Karpas-422 (cell line): Measurements from ENCODE around the gene RAD54L2. TPM values are rescaled to one million over a fixed set of nuclear protein-coding genes. Genes with fewer than 3 reads are reported as not detected.
A peak's percentile ranks its signal among the peaks of the same experiment; 100 is the strongest.
"Not testable (repeated sequence)": the region's sequence is repeated elsewhere in the genome, so short reads cannot be mapped to it uniquely, and the experiment has no call there.

Experiments used
- DNase-seq: peaks from one replicate; pipeline ENCODE4 v3.0.0-alpha.2; 2015
- H2AFZ ChIP-seq: fragments of 200-600 bp; sonication (generic); 2 replicates; pipeline ENCODE4 v1.6.1; 2014; ENCODE audit warnings: antibody characterized with exemption, low read length, mixed read lengths
- H3K27ac ChIP-seq: fragments of 200-600 bp; sonication (generic); 2 replicates; pipeline ENCODE4 v1.5.1; 2014; ENCODE audit warnings: mild to moderate bottlenecking, low read length, moderate library complexity
- H3K27me3 ChIP-seq: fragments of 200-600 bp; sonication (generic); 2 replicates; pipeline ENCODE4 v1.6.1; 2014; ENCODE audit warnings: low read length, mixed read lengths
- H3K36me3 ChIP-seq: fragments of 200-600 bp; sonication (generic); 2 replicates; pipeline ENCODE4 v1.6.1; 2014; ENCODE audit warnings: low read length, mixed read lengths; ENCODE audit not compliant: insufficient read depth
- H3K4me1 ChIP-seq: fragments of 200-600 bp; sonication (generic); 2 replicates; pipeline ENCODE4 v1.6.1; 2014; ENCODE audit warnings: mild to moderate bottlenecking, low read length, mixed read lengths
- H3K4me2 ChIP-seq: fragments of 200-600 bp; sonication (generic); 2 replicates; pipeline ENCODE4 v1.6.1; 2014; ENCODE audit warnings: low read length, low read depth, mild to moderate bottlenecking; ENCODE audit not compliant: poor library complexity, severe bottlenecking
- H3K4me3 ChIP-seq: fragments of 200-600 bp; sonication (generic); 2 replicates; pipeline ENCODE4 v1.5.1; 2014; ENCODE audit warnings: mild to moderate bottlenecking, antibody characterized with exemption, low read length, mixed read lengths
- H3K79me2 ChIP-seq: fragments of 200-600 bp; sonication (generic); 2 replicates; pipeline ENCODE4 v1.6.1; 2014; ENCODE audit warnings: mild to moderate bottlenecking, low read length, mixed read lengths
- H3K9ac ChIP-seq: fragments of 200-600 bp; sonication (generic); 2 replicates; pipeline ENCODE4 v1.6.0; 2014; ENCODE audit warnings: low read length
- H3K9me2 ChIP-seq: fragments of 200-600 bp; sonication (generic), shearing (Covaris generic); replicated peaks from 2 replicates; pipeline ENCODE4 v1.6.0; 2014; ENCODE audit warnings: mild to moderate bottlenecking, low read length, moderate library complexity; ENCODE audit not compliant: insufficient read depth
- H3K9me3 ChIP-seq: fragments of 300-700, 200-600 bp; sonication (generic); 2 replicates; pipeline ENCODE4 v1.6.1; 2014; ENCODE audit warnings: low read length, mixed read lengths
- H4K20me1 ChIP-seq: fragments of 200-600 bp; sonication (generic); 2 replicates; pipeline ENCODE4 v1.6.1; 2014; ENCODE audit warnings: mild to moderate bottlenecking, antibody characterized with exemption, low read length, low read depth; ENCODE audit not compliant: insufficient read depth
- total RNA-seq: library from RNA; depleted of rRNA; stranded (reverse); fragments of >200 nt; shearing (Covaris generic); gene quantifications from 2 replicates; pipeline ENCODE4 v1.2.3, GENCODE V29; 2014; ENCODE audit warnings: low replicate concordance

Gene RAD54L2
- total RNA-seq, 1 experiment from 2014 or later: 17.6 TPM

DNA sequence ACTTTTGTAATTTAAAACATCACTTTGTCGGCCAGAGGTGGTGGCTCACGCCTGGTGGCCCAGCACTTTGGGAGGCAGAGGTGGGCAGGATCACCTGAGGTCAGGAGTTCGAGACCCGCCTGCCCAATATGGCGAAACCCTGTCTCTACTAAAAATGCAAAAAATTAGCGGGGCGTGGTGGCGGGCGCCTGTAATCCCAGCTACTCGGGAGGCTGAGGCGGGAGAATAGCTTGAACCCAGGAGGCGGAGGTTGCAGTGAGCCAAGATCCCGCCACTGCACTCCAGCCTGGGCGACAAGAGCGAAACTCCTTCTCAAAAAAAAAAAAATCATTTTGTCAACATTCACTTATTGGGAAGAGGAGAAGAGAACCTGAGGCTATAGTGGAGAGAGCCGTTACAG is 888 bp upstream of the RAD54L2 start:
- H3K9me3 ChIP-seq, H3K27ac ChIP-seq, H4K20me1 ChIP-seq, H3K36me3 ChIP-seq, H3K9me2 ChIP-seq, H3K27me3 ChIP-seq, DNase-seq: not testable (repeated sequence)
- H3K4me3 ChIP-seq: peak overlapping the region; percentile 94
- peak overlapping the region; percentile 95 for H3K9ac ChIP-seq
- peaks cover 32% of the 10 kb centered on the region for H3K4me1 ChIP-seq
- peak overlapping the region; percentile 92 for H3K4me2 ChIP-seq
- H3K79me2 ChIP-seq: peaks cover 46% of the 10 kb centered on the region
- H2AFZ ChIP-seq: peak overlapping the region; percentile 85

GRCh38 chr3:51538115-51538458 is 432 bp upstream of the RAD54L2 start:
- peaks cover 6% of the 10 kb centered on the region; the same call in 1 of the 2 replicates for H3K36me3 ChIP-seq
- H3K27me3 ChIP-seq: no peaks in the 10 kb centered on the region
- no peaks in the 10 kb centered on the region for H4K20me1 ChIP-seq
- H3K79me2 ChIP-seq: peaks cover 46% of the 10 kb centered on the region
- peak overlapping the region; percentile 94 for H3K4me3 ChIP-seq
- peak overlapping the region; percentile 92 for H3K4me2 ChIP-seq
- H3K27ac ChIP-seq: peak overlapping the region; percentile 32; the same call in 1 of the 2 replicates
- no peaks in the 10 kb centered on the region for H3K9me3 ChIP-seq
- H2AFZ ChIP-seq: peak overlapping the region; percentile 85
- no peaks in the 10 kb centered on the region for H3K9me2 ChIP-seq
- peak overlapping the region; percentile 95 for H3K9ac ChIP-seq
- DNase-seq: peak; percentile 65
- H3K4me1 ChIP-seq: peaks cover 32% of the 10 kb centered on the region

GRCh38 chr3:51539291-51539941 is 897 bp downstream of the RAD54L2 start:
- no peaks in the 10 kb centered on the region for H3K27me3 ChIP-seq
- H3K9me2 ChIP-seq: no peaks in the 10 kb centered on the region
- H3K9ac ChIP-seq: peak overlapping the region; percentile 95
- H3K36me3 ChIP-seq: peaks cover 9% of the 10 kb centered on the region
- H3K4me2 ChIP-seq: peak overlapping the region; percentile 92
- peak overlapping the region; percentile 63; the same call in 1 of the 2 replicates for H3K27ac ChIP-seq
- H3K4me3 ChIP-seq: peak overlapping the region; percentile 94
- H3K9me3 ChIP-seq: no peaks in the 10 kb centered on the region
- no peaks in the 10 kb centered on the region for H4K20me1 ChIP-seq
- H3K79me2 ChIP-seq: peaks cover 53% of the 10 kb centered on the region
- peaks cover 32% of the 10 kb centered on the region for H3K4me1 ChIP-seq
- H2AFZ ChIP-seq: no peak overlapping the region
- DNase-seq: peak; percentile 72

- H3K27ac ChIP-seq, H4K20me1 ChIP-seq, H3K4me2 ChIP-seq, H3K9me3 ChIP-seq, DNase-seq, H2AFZ ChIP-seq, H3K36me3 ChIP-seq, H3K4me3 ChIP-seq, H3K9me2 ChIP-seq, H3K9ac ChIP-seq, H3K27me3 ChIP-seq: not testable (repeated sequence)
- peaks cover 27% of the 10 kb centered on the region for H3K4me1 ChIP-seq
- H3K79me2 ChIP-seq: peaks cover 64% of the 10 kb centered on the region
Measured at GRCh38 chr3:51542596-51542995, 4.1 kb downstream of the RAD54L2 start.

- Histone ChIP-seq H2AFZ (no peak overlapping the region), H3K9ac (no peak overlapping the region)
Measured at GRCh38 chr3:51544011-51544775, 5.7 kb downstream of the RAD54L2 start.

DNA sequence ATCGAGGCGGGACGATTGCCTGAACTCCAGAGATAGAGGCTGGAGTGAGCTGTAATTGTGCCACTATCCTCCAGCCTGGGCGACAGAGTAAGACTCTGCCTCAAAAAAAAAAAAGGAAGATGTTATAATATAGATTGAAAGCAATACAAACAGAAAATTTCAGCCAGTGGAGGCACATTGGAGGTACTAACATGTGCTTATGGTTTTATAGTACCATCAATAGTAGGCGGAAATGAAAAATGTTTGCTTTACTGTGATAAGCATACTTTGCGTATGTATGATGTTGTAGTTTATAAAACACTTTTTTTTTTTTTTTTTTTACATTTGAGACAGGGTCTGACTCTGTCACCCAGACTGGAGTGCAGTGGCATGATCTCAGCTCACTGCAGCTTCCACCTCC is 8.8 kb downstream of the RAD54L2 start:
- Histone ChIP-seq H3K4me3 (no peak overlapping the region), H3K4me1 (no peaks in the 10 kb centered on the region), H3K79me2 (peaks cover 31% of the 10 kb centered on the region), H3K9me3 (no peaks in the 10 kb centered on the region), H3K9me2 (no peaks in the 10 kb centered on the region), H3K36me3 (peaks cover 5% of the 10 kb centered on the region; the same call in 1 of the 2 replicates), H3K27me3 (no peaks in the 10 kb centered on the region), H3K9ac (no peak overlapping the region), H2AFZ (no peak overlapping the region), H4K20me1 (no peaks in the 10 kb centered on the region), H3K4me2 (no peak overlapping the region), H3K27ac (no peak overlapping the region)
- no peak for DNase-seq

More at GRCh38 chr3:51544011-51544775, 5.7 kb downstream of the RAD54L2 start:
- Histone ChIP-seq H3K79me2 (peaks cover 49% of the 10 kb centered on the region), H3K27ac (no peak overlapping the region), H3K4me1 (peaks cover 21% of the 10 kb centered on the region), H3K27me3 (no peaks in the 10 kb centered on the region), H3K4me3 (no peak overlapping the region), H3K36me3 (peaks cover 10% of the 10 kb centered on the region), H3K4me2 (no peak overlapping the region), H3K9me2 (no peaks in the 10 kb centered on the region), H3K9me3 (no peaks in the 10 kb centered on the region), H4K20me1 (no peaks in the 10 kb centered on the region)
- DNase-seq: no peak

GRCh38 chr3:51549311-51549710 is 10.8 kb downstream of the RAD54L2 start:
- H3K4me1 ChIP-seq: no peaks in the 10 kb centered on the region
- H3K79me2 ChIP-seq: peaks cover 25% of the 10 kb centered on the region
- H3K36me3 ChIP-seq: peaks cover 3% of the 10 kb centered on the region; the same call in 1 of the 2 replicates
- no peak overlapping the region for H2AFZ ChIP-seq
- H3K27me3 ChIP-seq: no peaks in the 10 kb centered on the region
- DNase-seq: no peak
- no peaks in the 10 kb centered on the region for H3K9me2 ChIP-seq
- H3K27ac ChIP-seq: no peak overlapping the region
- no peak overlapping the region for H3K4me2 ChIP-seq
- H3K4me3 ChIP-seq: no peak overlapping the region
- H3K9ac ChIP-seq: no peak overlapping the region
- H3K9me3 ChIP-seq: no peaks in the 10 kb centered on the region
- no peaks in the 10 kb centered on the region for H4K20me1 ChIP-seq

GRCh38 chr3:51550080-51550819 is 11.7 kb downstream of the RAD54L2 start:
- H3K27me3 ChIP-seq: no peaks in the 10 kb centered on the region
- no peak overlapping the region for H3K27ac ChIP-seq
- H3K9ac ChIP-seq: no peak overlapping the region
- H4K20me1 ChIP-seq: no peaks in the 10 kb centered on the region
- H3K36me3 ChIP-seq: 0 out of 2 replicates have a peak, but pooled peaks cover 2% of the 10 kb centered on the region
- no peak for DNase-seq
- H3K4me3 ChIP-seq: no peak overlapping the region
- H3K4me2 ChIP-seq: no peak overlapping the region
- H3K9me2 ChIP-seq: no peaks in the 10 kb centered on the region
- H2AFZ ChIP-seq: no peak overlapping the region
- H3K4me1 ChIP-seq: no peaks in the 10 kb centered on the region
- peaks cover 23% of the 10 kb centered on the region for H3K79me2 ChIP-seq
- no peaks in the 10 kb centered on the region for H3K9me3 ChIP-seq
